SU-DHL-6 (cell line): ENCODE data around the gene SRD5A1.

Experiments
- CTCF ChIP-seq: fragments of 200-600 bp; sonication (generic); IDR thresholded peaks from one replicate; pipeline ENCODE4 v1.5.1; 2017; ENCODE audit warnings: antibody characterized with exemption, mild to moderate bottlenecking, low read length, moderate library complexity; ENCODE audit not compliant: insufficient read depth, poor library complexity, severe bottlenecking
- EZH2phosphoT487 ChIP-seq: fragments of 200-600 bp; sonication (generic), shearing (Covaris generic); conservative IDR thresholded peaks from 2 replicates; pipeline ENCODE4 v1.6.1; 2018; ENCODE audit warnings: mild to moderate bottlenecking, antibody characterized with exemption, low read length, moderate library complexity, mixed read lengths

- TF ChIP-seq CTCF (no peak), EZH2phosphoT487 (no peak)
Measured at GRCh38 chr5:6686915-6687409, 53.7 kb downstream of the SRD5A1 start.
